Right kidney (tissue), 1 donor: Measurements from ENCODE around the gene FOXO1.

ENCODE experiments used
- DNase-seq: peaks from one replicate; pipeline ENCODE4 v3.0.0-alpha.2; 2016

The FOXO1 gene

GRCh38 chr13:40540328-40541044, 126.0 kb downstream of the FOXO1 start:
- DNase-seq = no peak

DNA sequence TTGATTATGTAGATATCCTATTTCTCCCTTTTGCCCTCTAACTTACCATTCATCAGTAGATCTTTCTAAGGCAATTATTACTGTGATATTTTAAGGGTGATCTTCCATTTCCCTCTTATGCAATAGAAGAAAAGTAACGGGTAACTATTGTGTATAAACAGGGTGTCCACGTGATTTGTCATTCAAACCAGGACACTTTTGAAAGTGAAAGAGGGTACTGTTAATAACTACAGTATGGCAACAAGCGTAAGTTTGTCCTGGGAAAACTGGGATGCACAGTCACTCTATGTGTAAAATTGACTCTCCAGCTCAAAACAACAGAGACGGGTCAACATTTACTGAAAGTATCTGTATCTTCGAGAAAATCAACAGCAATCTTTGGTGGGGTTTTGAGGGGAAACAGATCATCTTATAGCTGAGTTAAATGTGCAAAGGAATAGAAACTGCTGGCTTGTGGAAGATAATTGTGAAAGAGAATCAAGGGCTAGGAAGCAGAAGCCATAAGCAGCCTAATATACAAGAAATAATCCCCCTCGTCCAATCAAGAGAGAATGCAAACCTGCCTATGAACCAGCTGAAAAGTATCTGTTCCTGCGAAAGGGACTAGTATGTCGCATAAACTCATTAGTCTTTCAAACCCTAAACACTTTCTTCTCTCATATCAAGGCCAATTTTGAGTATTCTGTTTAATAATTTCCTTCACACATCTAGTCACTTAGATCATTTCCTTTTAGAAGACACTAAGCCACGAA, 126.7 kb downstream of the FOXO1 start:
- DNase-seq = no peak

DNA sequence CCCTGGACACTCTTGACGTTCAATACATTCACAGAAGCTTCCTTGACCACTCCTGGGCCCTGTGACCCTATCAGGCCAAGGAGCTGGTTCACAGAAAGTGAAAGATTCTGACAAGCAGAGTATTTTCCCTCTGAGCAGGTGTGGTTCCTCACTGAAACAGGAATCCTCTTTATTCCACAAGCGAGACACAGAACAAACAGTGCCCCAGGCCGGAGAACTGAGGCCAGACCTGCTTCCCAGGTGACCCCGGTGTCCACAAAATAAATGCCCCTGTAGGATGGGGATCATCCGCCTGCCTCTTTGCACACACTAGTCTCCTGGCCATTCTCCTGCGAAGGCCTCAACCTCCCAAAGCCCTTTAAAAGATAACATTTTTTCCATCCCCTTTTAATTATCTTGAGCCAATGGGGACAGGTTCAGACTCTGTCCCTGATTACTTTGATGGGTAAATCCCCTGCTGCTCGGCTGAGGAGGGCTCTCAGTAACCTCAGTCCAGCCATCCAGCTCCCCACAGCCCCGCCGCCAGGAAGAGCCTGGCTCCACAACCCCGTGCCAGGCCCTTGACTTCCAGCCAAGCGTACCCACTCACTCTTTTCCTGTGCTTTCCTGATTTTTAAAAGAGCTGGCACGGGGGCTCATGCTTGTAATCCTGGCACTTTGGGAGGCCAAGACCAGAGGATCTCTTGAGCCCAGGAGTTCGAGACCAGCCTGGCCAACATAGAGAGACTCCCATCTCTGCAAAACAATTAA, 129.1 kb downstream of the FOXO1 start:
- no peak for DNase-seq

DNA sequence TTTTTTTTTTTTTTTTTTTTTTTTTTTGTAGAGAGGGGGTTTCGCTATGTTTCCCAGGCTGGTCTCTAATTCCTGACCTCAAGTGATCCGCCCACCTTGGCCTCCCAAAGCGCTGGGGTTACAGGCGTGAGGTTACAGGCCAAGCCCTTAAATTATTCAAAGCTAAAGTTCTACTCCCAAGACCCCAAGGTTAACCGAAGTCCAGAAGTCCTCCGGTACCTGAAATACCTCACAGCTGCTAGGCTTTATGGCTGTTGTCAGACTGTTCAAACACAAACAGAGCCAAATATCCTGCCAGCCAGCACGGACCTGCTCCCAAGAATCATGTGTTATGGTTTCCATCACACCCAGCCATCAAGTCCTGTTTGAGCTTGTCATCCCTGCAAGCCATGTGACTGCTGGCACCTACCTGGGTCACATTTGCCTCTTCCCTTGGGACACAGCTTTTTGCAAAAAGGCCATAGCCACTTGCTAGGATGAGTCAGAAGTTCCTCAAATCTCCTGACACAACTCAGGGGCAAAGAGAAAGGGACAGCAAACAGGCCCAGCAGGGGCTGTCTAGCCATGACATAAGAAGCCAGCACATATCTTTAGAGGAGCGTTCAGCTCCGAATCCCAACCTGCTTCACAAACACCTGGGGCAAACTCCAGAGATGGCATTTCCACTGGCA, 129.9 kb downstream of the FOXO1 start:
- DNase-seq = no peak

DNA sequence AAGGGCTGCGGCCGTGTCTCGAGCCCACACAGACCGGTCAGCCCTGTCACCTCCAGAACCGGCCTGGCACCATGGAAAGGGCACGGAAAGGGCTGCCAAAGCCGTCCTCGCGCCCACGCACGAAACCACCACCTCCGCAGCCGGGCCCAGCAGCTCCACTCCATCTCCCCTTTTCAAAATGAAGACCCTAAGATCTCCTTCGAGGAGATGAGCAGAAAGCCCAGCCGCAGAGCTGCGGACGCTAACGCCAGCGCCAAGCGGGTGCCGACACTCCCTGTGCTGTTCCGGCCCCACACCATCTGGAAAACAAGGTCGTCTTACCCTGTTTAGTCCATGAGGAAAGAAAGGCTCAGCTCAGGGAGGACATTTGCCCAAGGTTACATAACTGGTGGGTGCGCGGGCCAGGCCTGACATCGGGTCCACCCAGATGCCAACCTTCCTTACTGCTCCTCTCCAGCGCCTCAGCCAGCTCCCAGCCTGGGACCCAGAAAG, 131.1 kb downstream of the FOXO1 start:
- DNase-seq = no peak

GRCh38 chr13:40534456-40534855, 132.0 kb downstream of the FOXO1 start:
- no peak for DNase-seq

- no peak for DNase-seq
These were observed 133.4 kb downstream of the FOXO1 start for GRCh38 chr13:40533072-40533471.

GRCh38 chr13:40530961-40531360, 135.5 kb downstream of the FOXO1 start:
- no peak for DNase-seq

GRCh38 chr13:40528881-40529280, 137.6 kb downstream of the FOXO1 start:
- DNase-seq = no peak

- no peak for DNase-seq
These were observed 138.5 kb downstream of the FOXO1 start for GRCh38 chr13:40527914-40528313.

DNA sequence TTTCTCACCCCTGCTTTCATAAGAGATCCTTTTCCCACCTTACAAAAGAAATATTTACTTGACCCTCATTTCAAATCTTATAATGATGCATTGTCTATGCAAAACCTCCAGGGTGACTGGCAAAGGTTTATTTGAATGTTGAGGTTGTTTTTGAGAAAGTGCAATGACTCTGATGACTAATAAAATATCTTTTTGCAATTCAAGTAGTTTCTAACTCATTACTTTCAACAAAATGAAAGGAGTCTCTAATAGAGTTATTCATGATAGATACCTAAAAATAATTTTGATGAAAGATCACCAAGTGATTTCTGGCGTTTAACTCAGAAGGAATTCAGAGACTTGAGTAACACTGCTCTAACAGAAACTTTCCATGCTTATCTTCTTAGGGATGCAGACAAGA, 144.2 kb downstream of the FOXO1 start:
- no peak for DNase-seq

DNA sequence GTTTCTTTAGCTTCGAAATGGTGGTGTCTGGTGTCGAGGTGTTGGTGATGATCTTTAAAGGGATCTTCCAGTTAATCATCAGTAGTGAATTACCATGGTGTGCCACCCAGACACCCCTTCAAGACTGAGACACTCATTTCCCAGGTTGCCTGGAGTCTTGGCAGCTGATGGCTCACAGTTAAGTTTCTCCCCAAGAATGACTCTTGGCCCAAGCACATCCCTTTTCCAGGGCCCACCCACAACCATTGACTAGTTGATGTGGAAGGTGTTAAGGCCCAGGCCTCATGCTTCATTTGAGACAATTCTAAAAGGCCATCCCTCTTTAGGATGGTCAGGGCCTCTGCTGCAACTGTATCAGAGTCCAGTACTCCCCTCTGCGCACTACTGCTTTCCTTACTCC, 145.5 kb downstream of the FOXO1 start:
- DNase-seq = no peak

GRCh38 chr13:40519637-40520036, 146.8 kb downstream of the FOXO1 start:
- DNase-seq = no peak

DNA sequence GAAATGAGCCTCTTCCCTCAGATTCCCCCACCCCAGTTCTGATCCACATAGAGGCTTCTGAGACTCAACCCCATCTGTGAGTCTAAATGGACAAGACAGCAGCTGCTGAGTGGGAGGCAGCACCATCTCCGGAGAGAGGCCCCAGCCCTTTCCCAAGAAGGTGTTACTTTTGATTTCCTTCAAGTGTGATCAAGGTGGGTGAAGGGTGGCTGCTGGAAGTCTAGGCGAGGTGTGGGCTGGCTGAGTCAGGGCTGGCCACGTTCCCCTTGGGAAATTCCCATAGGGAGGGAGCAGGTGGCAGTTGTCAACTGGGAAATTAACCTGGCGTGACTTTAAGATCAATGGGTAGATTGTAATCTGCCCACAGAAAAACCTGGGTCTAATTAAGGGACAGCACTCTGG, 148.0 kb downstream of the FOXO1 start:
- DNase-seq = no peak

DNA sequence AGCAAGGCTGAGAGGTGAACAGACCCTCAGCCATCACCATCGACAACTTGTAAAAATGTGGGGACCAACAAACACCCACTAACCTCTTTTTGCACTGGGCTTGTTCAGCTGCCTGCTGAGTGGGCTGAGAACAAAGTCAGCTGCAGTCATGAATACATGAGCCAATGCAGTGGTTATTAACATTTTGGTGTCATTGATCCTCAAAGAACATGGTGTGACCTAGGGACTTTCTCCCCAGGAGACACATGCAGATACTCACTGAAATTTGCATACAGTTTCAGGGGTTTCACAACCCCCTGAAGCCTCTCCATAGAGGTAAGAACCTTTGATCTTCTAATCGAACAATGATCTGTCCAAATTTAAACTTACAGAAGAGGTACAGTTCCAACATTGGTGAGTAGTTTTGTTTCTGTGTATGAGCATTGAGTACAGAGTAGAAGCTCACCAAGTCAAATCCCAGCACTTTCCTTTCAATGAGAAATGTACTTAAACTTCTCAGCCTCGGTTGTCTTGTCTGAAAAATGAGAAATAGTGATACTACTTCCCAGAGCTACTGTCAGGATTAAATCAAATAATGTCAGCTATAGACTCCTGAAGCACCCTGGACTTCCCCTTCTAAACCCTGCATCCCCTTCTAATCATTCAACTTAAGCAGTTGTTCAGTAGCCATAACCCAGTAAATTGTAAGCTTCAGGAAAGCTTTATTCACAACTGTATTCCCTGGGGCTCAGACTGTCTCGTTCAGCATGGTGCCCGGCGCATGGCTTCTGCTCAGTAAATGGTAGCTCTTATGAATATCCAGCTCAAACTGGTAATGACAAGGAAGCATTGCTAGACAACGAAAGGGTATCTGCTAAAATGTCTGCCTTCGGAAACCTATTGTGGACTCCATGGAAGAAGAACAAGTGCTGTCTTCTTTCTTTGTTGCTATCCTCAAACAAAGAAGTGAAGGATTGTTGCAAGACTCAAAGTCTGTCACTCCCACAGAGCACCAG, 148.7 kb downstream of the FOXO1 start:
- no peak for DNase-seq

GRCh38 chr13:40515702-40516101, 150.7 kb downstream of the FOXO1 start:
- DNase-seq = no peak

GRCh38 chr13:40514802-40515201, 151.6 kb downstream of the FOXO1 start:
- DNase-seq = no peak

- DNase-seq = no peak
These were observed 156.6 kb downstream of the FOXO1 start for GRCh38 chr13:40509876-40510275.

GRCh38 chr13:40508767-40509342, 157.6 kb downstream of the FOXO1 start:
- no peak for DNase-seq

- no peak for DNase-seq
These were observed 158.3 kb downstream of the FOXO1 start for GRCh38 chr13:40508127-40508526.
